G401 (cell line): ENCODE results near the gene ALPL. TPM values are rescaled to one million over a fixed set of nuclear protein-coding genes. Genes with fewer than 3 reads are reported as not detected.
A peak's percentile ranks its signal among the peaks of the same experiment; 100 is the strongest.
"Not testable (repeated sequence)": the region's sequence is repeated elsewhere in the genome, so short reads cannot be mapped to it uniquely, and the experiment has no call there.

ENCODE experiments used
- DNase-seq: peaks from one replicate; pipeline ENCODE4 v3.0.0-alpha.2; 2015; ENCODE audit warnings: low spot score
- in situ Hi-C: cut with HindIII; loops from 2 replicates; pipeline ENCODE4 v1.10.0; 2016; ENCODE audit warnings: low sequenced_read_pairs, mixed read lengths
- total RNA-seq: library from RNA; depleted of rRNA; stranded (reverse); fragments of >200 nt; shearing (Covaris generic); gene quantifications from 2 replicates; pipeline ENCODE4 v1.2.3, GENCODE V29; 2014

The ALPL gene
- total RNA-seq, 1 experiment from 2014 or later, result 0.58 TPM

- in situ Hi-C loops, result no loop called here
- DNase-seq, result no peak
Observed at GRCh38 chr1:21547876-21548275, 38.7 kb downstream of the ALPL start.

- in situ Hi-C loops, result loop anchor here (10.0 kb wide), 1 partner anchor 305 kb away; no protein-coding TSS in a partner anchor
- no peak for DNase-seq
Observed at GRCh38 chr1:21550097-21550496, 40.9 kb downstream of the ALPL start.

- DNase-seq, result no peak
- in situ Hi-C loops, result loop anchor here (10.0 kb wide), 1 partner anchor 306 kb away; no protein-coding TSS in a partner anchor
Observed at GRCh38 chr1:21550866-21551475, 41.7 kb downstream of the ALPL start.

DNA sequence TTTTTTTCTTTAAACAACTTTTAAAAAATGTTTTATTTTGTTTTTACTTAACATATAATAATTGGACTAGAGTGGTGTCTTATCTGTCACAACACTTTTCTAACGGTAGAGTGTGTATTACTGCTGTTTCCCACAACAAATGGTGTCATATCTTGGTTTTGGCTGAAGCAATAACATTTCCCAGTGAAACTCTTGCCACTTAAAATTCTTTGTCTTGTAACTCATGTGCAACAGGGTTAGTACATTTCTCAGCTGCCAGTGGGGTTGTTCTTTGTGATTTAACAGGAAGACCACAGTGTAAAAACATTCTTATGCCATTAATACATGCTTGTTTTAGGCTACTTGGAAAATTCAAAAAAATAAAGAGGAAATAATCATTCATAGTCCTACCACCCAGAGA, 43.5 kb downstream of the ALPL start:
- no peak for DNase-seq
- in situ Hi-C loops, result loop anchor here (10.0 kb wide), 1 partner anchor 308 kb away; no protein-coding TSS in a partner anchor

GRCh38 chr1:21553116-21553926, 44.1 kb downstream of the ALPL start:
- no peak for DNase-seq
- in situ Hi-C loops, result loop anchor here (10.0 kb wide), 1 partner anchor 309 kb away; no protein-coding TSS in a partner anchor

GRCh38 chr1:21559788-21560567, 50.8 kb downstream of the ALPL start:
- in situ Hi-C loops, result loop anchor here (10.0 kb wide), 1 partner anchor 315 kb away; no protein-coding TSS in a partner anchor
- no peak for DNase-seq

- no peak for DNase-seq
- in situ Hi-C loops, result no loop called here
Observed at GRCh38 chr1:21560916-21561638, 51.9 kb downstream of the ALPL start.

GRCh38 chr1:21562896-21563295, 53.7 kb downstream of the ALPL start:
- in situ Hi-C loops, result no loop called here
- no peak for DNase-seq

DNA sequence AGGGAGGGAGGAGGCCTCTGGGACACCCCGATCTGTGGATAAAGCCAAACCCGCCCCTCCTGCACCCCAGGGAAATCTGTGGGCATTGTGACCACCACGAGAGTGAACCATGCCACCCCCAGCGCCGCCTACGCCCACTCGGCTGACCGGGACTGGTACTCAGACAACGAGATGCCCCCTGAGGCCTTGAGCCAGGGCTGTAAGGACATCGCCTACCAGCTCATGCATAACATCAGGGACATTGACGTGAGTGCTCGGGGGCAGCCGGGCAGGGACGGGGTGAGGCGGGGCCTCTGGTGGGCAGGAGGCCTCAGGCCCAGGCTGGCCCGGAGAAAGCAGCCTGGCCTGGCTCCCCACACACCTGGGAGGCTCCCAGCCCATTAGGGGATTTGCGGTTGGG, 54.7 kb downstream of the ALPL start:
- no peak for DNase-seq

DNA sequence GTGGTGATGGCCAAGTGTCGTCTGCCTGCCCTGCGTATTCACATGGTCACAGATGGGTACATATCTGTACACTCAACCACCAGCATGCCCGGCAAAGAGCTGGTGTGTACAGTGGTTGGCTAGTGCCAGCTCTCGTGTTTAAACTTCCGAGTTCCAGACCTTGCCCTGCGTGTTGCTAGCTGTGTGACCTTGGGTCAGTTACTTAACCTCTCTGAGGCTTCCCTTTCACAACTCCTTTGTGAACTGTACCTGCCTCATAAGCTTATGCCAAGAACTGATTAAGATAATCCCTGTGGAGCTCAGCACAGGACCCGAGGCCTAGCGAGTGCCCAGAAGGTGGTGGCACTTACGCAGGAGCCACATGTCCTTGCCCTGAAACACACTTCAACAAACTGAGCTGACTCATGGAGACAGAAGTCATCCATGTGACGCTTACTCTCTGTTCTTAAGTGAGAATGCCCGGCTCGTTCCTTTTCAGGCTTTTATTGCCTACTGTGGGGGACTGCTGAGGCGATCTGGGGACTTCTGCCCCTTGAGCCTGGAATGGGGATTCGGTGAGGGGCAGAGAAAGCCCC, 55.4 kb downstream of the ALPL start:
- in situ Hi-C loops, result no loop called here
- DNase-seq, result no peak

More for the DNA sequence above, 54.7 kb downstream of the ALPL start:
- in situ Hi-C loops, result no loop called here

DNA sequence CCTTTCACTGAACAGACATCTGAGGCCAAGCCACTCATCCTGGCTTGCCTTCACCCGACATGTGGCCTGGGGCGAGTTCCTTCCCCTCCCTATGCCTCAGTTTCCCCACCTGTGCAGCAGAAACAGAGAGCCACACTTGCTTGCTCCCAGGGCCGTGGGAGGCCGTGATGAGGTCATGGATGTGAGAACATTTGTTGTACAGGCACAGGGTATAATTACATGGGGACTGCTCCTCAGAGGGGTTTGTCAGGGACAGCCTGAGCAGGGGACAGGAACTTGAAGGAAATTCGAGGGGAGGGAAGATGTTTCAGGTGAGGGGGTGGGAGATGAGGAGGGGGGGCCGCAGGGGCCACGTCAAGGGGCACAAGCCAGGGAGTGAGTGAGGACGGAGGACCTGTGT, 56.1 kb downstream of the ALPL start:
- in situ Hi-C loops, result no loop called here
- DNase-seq, result no peak

- in situ Hi-C loops, DNase-seq: not testable (repeated sequence)
Observed at GRCh38 chr1:21566361-21566760, 57.1 kb downstream of the ALPL start.

GRCh38 chr1:21567241-21568005, 58.2 kb downstream of the ALPL start:
- in situ Hi-C loops, result no loop called here
- no peak for DNase-seq

DNA sequence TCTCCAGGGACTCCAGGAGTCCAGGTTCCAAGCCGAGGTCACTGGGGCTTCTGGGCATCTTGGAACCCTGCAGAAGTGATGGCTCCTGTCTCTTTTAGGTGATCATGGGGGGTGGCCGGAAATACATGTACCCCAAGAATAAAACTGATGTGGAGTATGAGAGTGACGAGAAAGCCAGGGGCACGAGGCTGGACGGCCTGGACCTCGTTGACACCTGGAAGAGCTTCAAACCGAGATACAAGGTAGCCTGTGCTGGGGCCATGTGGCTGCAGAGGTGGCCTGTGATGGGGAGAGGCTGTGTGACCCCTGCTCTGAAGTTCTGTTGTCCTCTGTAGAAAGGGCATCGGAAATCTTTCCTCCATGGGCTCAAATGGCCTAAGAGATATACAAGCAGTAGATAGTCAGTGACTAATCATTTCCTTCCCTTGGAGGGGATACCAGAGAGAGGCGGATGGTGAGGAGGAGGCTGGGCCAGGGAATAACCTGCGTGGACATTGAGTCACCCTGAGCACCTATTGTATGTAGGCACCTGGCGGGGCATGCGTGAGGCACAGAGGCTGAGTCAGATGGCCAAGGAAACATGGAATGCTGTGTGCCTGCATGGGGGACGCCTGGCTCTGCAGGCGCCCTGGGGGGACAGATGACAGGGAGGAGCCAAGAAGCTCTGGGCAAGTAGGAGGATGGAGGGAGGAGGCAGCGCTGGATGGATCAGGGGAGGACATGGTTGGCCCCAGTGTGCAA, 59.0 kb downstream of the ALPL start:
- in situ Hi-C loops, result no loop called here
- peak; percentile 60 for DNase-seq

- in situ Hi-C loops, result no loop called here
- no peak for DNase-seq
Observed at GRCh38 chr1:21568809-21569385, 59.7 kb downstream of the ALPL start.

DNA sequence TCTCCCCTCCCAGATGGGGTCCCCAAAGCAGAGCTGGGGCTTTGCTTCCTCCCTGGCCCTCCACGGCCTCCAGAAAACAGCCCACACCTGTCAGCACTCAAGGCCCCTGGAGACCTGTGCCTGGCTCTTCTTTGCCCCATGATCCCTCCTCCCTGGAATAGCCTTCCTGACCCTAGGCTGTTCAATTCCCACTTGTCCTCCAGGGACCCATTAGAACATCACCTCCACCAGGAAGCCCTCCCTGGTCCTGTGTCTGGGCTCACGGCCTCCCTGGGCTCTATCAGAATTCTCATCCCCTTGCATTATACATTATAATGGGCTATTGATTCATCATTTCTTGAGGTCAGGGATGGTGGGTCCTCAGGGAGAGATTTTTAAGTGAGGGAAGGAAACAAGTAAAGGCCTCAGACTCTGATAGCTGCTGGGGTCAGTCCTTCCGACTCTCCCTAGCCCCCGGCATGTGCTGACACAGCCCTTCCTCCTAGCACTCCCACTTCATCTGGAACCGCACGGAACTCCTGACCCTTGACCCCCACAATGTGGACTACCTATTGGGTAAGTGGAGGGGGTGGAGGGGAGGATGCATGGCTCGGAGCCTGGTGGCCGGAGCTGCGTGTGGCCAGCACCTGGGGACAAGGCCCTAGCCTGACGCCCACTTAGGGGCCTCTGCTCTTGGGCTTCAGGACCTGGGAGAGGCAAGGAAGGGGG, 60.8 kb downstream of the ALPL start:
- no peak for DNase-seq
- in situ Hi-C loops, result no loop called here

DNA sequence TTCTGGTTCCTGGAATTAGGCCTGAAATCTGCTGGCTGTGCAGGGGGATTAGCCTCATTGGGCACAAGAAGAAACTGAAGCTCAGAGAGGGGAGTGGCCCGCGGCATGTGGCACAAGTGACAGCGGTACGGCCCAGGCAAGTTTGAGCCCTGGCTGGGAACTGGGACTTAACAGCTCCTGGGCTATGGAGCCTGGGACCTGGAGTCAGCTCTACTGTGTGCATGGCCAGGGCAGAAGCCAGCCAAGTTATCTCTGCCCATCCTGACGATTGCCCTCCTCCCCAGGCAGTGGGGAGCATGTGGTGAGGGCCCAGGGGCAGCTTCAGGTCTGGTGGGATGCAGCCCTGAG, 61.3 kb downstream of the ALPL start:
- in situ Hi-C loops, result no loop called here

More for the DNA sequence above, 61.3 kb downstream of the ALPL start:
- DNase-seq, result no peak
